22Rv1 (cell line): ENCODE data around the gene GCAT.
"Not testable (repeated sequence)": the region's sequence is repeated elsewhere in the genome, so short reads cannot be mapped to it uniquely, and the experiment has no call there.

ENCODE experiments used
- ZFX ChIP-seq: fragments of 450-650 bp; IDR thresholded peaks from 2 replicates; pipeline ENCODE4 v1.6.1; 2017; ENCODE audit warnings: antibody characterized with exemption, borderline replicate concordance
- TF ChIP-seq, protein P1 (sequence below): fragments of 450-650 bp; IDR thresholded peaks from 2 replicates; pipeline ENCODE4 v1.5.1; 2017; ENCODE audit warnings: mild to moderate bottlenecking

DNA sequence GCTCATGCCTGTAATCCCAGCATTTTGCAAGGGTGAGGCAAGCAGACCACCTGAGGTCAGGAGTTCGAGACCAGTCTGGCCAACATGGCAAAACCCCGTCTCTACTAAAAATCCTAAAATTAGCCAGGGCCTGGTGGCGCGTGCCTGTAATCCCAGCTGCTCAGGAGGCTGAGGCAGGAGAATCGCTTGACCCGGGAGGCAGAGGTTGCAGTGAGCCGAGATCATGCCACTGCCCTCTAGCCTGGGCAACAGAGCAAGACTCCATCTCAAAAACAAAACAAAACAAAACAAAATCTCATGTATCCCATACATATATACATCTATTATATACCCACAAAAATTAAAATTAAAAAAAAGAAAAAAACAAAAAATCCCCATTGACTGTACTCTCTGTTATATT is 10.5 kb upstream of the GCAT start:
- TF ChIP-seq, protein P1, sequence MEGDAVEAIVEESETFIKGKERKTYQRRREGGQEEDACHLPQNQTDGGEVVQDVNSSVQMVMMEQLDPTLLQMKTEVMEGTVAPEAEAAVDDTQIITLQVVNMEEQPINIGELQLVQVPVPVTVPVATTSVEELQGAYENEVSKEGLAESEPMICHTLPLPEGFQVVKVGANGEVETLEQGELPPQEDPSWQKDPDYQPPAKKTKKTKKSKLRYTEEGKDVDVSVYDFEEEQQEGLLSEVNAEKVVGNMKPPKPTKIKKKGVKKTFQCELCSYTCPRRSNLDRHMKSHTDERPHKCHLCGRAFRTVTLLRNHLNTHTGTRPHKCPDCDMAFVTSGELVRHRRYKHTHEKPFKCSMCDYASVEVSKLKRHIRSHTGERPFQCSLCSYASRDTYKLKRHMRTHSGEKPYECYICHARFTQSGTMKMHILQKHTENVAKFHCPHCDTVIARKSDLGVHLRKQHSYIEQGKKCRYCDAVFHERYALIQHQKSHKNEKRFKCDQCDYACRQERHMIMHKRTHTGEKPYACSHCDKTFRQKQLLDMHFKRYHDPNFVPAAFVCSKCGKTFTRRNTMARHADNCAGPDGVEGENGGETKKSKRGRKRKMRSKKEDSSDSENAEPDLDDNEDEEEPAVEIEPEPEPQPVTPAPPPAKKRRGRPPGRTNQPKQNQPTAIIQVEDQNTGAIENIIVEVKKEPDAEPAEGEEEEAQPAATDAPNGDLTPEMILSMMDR = not testable (repeated sequence)
- TF ChIP-seq ZFX = not testable (repeated sequence)
